IPS-11a (cell line): ENCODE data around the gene NBDY.
"Not testable (repeated sequence)": the region's sequence is repeated elsewhere in the genome, so short reads cannot be mapped to it uniquely, and the experiment has no call there.

Experiments
- H3K4me3 ChIP-seq: one replicate; pipeline ENCODE4 v1.5.1; 2013; ENCODE audit warnings: low read depth, low read length, control low read depth

Gene NBDY, protein sequence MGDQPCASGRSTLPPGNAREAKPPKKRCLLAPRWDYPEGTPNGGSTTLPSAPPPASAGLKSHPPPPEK

DNA sequence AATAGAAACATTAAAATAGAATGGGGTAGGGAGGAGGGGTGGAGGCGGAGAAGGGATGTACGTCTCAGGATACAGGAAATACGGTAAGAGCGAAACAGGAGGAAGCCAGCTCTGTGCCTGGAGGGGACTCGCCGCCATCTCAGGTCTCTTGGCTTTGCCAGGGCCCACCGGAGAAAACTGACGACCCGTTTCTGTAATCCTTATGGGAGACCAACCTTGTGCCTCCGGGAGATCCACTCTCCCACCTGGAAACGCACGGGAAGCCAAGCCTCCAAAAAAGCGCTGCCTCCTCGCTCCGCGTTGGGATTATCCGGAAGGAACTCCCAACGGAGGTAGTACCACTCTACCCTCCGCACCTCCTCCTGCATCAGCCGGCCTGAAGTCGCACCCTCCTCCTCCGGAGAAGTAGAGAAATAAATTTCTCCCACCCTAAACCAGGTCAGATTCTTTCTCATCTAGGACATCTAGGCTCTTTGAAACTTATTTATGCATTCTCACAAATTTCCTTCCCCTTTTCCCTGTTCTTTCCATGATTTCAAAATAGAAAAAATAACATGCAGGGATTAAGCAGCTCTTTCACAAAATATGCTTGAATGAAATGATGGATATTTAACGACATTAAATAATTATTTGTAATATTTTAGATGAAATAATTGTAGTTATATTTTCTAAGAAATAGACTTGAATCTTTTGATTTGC, at the start of gene NBDY:
TSS of gene NBDY (plus strand) at position 92 of the 699 bp plus-strand sequence. CDS start at position 203, 111 bp downstream.
- H3K4me3 ChIP-seq = peak within 1 kb of the TSS; percentile 62

DNA sequence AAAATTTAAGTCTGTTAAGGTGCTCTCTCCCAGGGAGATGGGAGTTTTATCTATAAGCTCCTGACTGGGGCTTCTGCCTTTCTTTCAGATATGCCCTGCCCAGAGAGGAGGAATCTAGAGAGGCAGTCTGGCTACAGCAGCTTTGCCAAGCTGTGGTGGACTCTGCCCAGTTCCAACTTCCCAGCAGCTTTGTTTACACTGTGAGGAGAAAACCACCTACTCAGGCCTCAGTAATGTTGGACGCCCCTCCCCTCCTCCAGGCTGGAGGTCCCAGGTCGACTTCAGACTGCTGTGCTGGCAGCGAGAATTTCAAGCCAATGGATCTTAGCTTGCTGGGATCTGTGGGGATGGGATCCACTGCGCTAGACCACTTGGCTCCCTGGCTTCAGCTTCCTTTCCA, 24.5 kb upstream of the NBDY start:
- not testable (repeated sequence) for H3K4me3 ChIP-seq

DNA sequence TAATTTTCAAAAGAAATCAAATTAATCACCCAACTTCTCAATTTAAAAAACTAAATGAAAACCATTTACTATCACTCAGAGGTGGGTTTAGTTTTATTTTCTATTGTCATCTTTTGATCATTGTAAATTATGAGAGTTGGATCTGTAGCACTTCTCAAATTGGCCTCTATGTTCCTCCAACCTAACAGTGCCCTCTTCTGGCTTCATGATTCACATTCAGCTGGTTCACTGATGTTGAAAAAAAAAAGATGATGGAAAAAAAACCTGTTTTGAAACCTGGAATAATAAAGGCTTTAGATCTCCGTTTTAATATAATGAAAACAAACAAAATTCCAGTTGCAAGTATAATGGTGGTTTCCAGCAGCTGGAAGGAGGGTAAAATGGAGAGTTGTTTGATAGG, 2.4 kb upstream of the NBDY start:
- H3K4me3 ChIP-seq = no peak overlapping the region

DNA sequence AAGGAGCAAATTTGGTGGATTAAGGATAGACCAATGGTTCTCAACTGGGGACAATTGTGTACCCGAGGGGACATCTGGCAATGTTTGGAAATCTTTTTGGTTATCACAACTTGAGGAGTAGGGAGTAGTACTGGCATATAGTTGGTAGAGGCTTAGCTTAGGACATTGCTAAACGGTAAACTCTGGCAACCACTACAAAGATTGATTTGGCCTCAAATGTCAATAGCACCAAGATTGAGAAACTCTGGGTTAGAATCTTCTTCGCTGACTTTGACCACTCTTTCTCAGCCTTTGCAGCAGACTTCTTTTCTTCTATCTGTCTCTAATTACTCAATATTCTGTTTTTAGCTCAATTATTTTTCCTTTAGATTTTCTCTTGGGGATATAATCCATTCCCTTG, 1.5 kb upstream of the NBDY start:
- no peak overlapping the region for H3K4me3 ChIP-seq

DNA sequence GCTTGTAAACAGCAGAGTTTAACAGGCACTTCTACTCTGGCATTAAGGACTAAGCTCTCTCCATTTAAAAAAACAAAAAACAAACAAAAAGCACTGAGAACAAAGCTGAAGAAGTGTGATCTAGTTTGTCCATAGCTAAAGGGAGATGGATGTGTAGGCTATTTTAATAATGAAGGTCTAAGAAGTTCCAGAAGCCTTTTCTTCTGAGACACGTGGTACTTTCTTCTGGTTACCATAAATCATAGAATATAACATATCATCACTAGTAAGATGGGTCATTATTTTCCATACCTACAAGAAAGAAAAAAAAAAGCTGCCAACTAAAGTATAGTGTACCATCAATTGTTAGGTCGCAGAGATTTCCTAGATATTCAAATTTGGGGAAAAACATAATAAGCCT, 722 bp upstream of the NBDY start:
- H3K4me3 ChIP-seq = no peak overlapping the region

DNA sequence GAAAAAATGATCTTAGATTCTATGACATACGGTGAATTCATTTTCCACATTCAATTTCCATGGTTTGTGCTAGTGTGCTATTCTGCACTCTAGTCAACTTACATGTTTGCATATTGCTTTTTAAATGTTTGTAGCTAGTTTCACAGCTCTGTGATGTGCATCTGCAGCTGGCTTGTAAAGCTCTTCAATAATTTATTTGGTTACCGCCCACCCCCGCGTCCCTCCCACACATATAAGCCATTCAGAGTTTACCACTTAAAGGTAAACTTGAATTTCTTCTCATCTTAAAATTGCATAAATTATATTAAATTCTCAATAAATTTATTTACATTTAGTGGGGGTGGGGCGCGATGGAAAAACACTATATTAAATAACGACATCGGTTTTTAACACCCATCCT, 291 bp upstream of the NBDY start:
- H3K4me3 ChIP-seq = peak overlapping the region; percentile 62

DNA sequence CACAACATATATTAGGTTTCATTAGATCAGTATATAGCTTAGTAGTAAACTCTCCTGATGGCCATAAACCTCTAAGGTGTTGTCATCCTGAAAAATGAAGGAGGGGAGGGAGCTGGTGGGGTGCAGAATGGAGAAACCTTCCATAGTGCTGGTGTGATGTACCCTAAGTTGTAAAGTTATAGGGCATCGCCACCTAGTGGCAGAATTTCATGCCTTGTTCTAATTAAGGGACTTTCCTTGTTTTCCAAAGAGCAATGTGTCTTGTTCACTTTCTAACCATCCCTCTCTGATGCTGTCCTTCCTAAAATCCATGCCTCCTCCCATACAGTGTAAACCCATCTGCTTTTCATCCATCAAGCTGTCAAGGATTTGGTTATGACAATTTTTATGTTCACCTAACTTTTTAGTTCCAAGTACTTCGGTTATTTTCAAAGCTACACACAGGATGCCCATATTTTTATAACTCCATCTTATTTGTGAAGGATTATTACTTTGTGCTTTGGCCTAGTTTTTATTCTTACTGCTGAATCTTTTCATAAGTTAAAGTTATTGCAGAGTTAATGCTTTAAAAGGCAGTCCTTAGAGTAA, 4.5 kb downstream of the NBDY start:
- H3K4me3 ChIP-seq = no peak overlapping the region

DNA sequence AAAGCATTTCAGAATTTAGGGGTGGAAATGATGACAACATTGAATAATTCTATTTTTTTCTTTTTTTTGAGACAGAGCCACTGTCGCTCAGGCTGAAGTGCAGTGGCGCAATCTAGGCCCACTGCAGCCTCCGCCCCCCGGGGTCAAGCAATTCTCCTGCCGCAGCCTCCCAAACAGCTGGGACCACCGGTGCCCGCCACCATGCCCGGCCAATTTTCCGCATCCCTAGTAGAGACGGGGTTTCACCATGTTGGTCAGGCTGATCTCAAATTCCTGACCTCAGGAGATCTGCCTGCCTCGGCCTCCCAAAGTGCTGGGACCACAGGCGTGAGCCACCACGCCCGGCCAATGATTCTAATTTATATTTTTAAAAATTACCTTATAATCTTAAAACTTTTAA, 7.2 kb downstream of the NBDY start:
- no peak overlapping the region for H3K4me3 ChIP-seq

DNA sequence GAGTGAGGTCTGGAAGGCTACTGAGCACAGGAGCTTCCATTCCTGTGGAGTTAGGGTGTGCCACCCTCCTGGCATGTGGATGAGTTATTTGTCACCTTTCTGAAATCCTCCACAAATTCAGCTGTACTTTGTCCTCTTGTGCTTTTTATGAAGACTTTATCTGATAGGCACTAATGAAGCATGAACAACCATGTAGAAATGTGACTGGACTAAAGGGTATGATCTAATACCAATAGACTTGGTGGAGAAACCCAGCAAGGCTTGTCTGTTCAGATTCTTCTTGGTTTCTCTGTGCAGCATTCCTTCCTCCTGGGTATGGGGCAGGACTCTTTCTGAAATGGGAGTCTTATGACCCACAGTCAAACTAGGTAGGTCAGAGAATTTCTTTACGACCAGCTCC, 9.6 kb downstream of the NBDY start:
- H3K4me3 ChIP-seq = no peak overlapping the region

DNA sequence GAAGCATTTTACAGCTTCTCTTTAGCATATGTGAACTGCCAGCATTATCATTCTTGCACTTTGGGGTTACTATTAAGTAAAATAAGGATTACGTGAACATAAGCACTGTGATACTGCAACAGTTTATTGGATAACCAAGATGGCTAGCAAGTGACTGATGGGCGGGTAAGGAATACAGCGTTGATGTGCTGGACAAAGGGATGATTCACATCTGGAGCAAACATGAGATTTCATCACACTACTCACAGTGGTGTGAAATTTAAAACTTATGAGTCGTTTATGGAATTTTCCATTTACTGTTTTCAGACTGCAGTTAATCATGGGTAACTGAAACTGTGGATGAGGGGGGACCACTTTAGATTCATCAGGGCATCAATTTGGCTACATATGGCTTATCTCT, 16.0 kb downstream of the NBDY start:
- no peak overlapping the region for H3K4me3 ChIP-seq

DNA sequence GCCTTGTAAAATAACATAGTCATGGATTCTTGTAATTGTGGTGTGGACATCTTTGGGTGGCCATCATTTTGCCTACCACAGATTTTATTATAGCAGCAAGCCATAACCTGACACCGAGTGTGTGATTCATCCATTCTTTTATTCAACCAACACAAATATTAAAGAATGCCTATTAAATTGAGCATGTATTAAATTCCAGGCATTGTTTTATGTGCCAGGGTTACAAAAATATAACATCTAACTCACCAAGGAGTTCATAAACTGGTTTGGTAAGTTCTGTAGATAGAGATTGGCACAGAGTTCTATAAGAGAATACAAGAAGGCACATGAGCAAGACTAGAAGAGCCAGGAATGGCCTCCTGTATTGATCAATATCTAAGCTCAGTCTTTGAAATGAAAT, 18.0 kb downstream of the NBDY start:
- H3K4me3 ChIP-seq = no peak overlapping the region

DNA sequence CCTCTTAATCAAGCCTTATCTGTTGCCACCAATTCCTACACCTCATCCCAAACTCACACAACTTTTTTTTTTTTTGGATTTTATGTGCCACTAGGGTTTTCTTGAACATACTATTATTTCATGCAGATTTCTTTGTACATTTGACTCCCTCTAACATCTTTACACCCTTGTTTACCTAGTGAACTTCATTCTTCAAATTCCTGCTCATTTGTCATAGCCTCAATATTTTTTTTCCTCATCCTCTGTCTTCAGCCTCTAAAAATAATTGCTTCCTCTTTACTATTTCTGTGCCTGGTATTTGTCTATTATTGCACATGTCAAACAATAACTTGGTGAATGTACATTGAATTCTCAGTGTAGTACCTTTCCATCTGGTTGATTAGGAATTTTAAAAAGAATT, 22.0 kb downstream of the NBDY start:
- no peak overlapping the region for H3K4me3 ChIP-seq

DNA sequence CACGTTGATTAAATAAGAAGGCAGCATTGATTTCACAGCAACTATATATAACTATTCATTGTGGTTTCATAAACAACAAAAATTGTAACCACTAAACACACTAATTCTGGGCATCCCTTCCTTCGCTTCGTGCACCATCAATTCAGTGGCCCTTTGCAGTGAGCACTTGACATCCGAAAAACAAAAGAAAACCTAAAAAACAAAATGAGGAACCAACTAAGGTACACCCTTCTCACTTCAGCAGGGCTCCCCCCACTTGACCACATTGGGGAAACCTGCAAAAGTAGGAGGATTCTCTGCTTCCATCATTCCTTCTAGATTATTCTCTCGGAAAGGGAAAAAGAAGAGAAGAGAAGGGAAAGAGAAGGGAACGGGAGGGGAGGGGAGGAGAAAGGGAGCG, 28.3 kb downstream of the NBDY start:
- H3K4me3 ChIP-seq = no peak overlapping the region

DNA sequence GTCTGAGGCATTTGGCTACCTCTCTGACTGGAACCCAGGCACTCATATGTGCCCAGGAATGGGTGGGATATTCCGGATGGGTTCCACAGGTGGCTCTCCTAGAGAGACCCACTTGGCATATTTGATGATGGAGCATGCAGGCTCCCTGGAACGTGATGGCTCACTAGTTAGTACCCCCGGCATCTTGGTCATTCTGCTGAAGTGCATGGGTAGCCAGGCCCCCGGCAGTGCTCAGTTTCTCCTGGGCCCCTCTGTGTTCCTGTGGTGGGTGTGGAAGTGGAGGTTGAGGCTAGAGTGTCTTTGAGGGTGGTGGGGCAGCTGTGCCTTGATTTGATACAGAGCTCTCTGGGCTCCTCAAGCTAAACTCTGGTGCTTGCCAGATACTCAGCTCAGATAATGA, 29.4 kb downstream of the NBDY start:
- H3K4me3 ChIP-seq = no peak overlapping the region

DNA sequence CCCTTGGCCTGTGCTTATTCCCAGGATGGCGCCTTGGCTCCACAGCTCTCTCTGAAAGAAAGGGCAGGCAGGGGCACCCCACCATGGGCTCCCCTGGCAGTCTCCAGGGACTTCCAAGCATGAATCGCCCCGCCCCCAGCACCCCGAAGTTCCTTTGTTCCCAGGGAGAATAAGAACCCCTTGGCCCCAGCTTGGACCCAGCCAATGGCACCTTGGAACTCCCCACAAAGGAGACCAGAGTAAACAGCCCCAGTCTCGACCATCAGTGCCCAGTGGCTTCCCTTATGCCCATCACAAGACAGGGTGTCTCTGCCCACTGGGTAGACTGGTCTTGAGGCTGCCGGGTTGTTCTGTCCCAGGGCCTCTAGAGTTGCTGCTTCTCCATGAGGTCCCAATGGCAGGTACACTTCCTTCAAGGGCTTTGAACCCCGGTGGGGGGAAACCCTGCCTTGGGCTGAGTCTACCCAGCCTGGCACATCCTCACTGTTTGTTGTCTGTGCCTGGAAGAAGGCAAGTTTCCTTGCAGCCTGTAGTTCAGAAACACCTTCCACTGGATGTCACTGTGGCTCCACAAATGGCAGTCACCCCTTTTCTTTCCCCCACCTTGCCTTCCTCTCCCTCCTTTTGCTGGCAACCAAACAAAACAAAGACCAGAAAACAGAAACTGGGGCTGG, 30.8 kb downstream of the NBDY start:
- no peak overlapping the region for H3K4me3 ChIP-seq

DNA sequence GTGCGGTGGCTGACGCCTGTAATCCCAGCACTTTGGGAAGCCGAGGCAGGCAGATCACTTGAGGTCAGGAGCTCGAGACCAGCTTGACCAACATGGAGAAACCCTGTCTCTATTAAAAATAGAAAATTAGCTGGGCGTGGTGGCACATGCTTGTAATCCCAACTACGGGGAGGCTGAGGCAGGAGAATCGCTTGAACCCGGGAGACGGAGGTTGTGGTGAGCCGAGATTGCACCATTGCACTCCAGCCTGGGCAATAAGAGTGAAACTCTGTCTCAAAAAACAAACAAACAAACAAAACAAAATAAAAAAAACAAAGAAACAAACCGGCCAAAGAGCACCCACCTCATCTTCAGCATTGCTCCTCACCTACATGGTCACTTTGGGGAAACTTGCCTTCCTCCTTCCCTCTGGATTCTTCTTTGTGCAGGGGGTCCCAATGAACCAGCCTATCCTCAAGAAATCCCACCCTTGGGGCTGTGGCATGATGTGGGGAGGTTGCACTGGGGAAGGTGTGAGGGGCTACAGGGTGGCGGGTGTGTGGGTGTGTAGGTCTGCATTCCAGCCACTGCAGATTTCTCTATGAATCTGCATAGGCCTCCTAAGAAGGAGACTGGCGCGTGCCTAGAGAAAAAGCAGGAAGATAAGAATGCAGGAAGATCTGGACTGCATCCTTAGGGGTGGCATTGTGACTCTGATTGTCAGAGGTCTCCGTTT, 31.5 kb downstream of the NBDY start:
- H3K4me3 ChIP-seq = not testable (repeated sequence)

DNA sequence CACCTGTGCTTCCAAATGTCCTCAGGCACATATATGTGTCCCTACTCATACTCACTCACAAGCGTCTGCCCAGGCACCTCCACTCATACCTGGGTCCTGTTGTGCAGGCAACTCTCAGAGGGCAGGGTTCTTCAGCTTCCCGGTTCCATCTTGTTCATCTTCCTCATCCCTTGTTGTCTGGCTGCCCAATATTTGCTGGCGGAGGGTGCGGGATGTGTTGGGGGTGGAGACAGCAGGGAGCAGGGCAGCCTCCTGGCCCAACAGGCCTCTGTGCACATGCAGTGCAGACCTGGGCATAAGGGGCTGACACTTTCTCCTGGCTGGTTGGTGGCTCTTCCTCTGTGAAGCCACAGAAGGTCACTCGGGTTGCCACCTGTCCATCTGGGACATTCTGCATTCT, 32.1 kb downstream of the NBDY start:
- no peak overlapping the region for H3K4me3 ChIP-seq

DNA sequence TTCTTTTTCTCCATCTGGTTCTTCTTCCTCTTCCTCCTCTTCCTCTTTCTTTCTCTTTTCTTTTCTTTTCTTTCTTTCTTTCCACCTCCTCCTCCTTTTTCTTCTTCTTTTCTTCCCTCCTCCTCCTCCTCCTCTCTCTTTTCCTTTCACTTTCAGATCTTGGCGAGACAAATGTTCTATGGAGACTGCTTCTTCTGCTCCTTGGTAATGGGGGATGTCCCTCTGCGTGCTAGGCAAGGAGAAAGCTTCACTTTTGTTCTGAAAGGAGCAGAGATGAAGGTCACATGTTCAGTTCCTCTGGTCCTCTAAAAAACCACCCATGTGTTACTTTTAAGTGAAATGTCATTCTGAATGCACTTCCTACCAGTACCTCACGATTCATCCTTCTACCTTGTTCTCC, 33.2 kb downstream of the NBDY start:
- H3K4me3 ChIP-seq = no peak overlapping the region

DNA sequence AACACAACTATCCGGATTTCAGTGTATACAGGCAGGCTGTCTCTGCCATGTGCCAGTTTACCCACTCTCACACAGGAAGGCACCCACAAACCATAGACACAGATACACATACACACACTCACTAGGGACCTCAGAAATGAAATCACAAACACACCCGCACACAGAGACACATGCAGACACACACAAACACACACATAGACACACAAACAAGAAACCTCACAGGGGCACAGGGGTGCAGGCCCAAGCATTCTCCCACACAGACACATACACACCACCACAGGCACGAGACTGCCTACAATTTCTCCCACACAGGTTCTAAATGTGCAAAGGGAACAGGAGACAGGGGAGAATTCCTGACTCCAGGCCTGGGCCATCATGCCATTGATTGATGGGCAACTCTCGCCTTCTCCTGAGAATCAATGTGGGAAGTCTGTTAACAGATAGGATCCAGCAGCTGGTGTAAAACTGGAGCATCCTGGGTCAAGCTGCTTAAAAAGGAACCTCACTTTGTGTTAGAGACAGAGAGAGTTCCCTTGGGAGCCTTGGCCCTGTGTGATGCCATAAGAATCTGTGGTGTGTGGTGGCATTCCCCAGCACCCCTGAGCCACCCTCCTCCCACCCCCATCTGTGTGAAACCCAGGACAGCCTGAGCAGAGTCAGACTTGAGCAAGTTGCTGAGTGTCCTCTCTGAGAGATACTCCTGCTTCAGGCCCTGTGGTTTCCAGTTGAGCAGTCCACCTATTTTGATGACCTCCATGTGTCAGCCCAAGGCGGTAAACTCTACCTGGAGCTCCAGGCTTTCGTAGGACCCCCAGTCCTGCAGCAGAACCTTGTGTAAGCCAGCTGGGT, 33.9 kb downstream of the NBDY start:
- H3K4me3 ChIP-seq = no peak overlapping the region

DNA sequence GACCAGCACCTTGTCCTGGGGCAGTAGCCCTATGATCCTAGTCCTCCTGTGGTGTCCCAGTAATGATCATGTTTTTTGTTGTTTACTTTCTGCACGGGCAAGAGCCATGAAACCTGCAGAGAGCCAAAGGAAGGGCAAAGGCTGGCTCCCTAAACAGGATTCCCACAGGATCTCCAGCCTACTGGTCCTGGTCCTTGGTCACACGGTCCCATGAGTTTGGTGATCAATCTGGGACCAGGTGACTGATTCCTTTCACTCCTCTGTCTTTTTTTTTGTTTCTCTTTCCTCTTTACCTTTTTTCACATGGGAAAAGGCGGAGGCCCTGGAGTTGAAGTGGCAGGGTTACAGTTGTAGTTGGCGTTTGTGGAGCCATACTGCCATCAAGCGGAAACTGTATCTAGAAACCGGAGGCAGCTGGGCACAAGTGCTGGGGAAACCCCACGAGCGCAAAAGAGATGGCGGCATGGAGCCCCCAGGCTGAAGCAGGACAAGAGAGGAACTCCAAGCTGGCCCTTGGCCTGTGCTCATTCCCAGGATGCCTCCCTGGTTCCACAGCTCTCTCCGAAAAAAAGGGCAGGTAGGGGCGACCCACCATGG, 34.6 kb downstream of the NBDY start:
- no peak overlapping the region for H3K4me3 ChIP-seq
